NCI-H748 treated with DMSO at 0.1 percent for 48 hours (cell line): ENCODE data around the gene PALM3.

ENCODE experiments used
- DNase-seq: peaks from one replicate; lab custom pipeline; 2025; lab: John Stamatoyannopoulos, UW

Gene PALM3

GRCh38 chr19:14089412-14089661 is 27.5 kb upstream of the PALM3 start:
- DNase-seq, result no peak

GRCh38 chr19:14088634-14089411 is 26.9 kb upstream of the PALM3 start:
- DNase-seq, result no peak

- no peak for DNase-seq
These were observed 24.2 kb upstream of the PALM3 start for GRCh38 chr19:14086098-14086497.

GRCh38 chr19:14085309-14085995 is 23.6 kb upstream of the PALM3 start, which contains the start of gene C19orf67:
C19orf67 (minus strand) TSS chr19:14085783; CDS start chr19:14085627, 156 bp downstream.
- no peak for DNase-seq

GRCh38 chr19:14082675-14082960 is 20.7 kb upstream of the PALM3 start:
- DNase-seq, result no peak

- DNase-seq, result no peak
These were observed 20.2 kb upstream of the PALM3 start for GRCh38 chr19:14081797-14082674.

GRCh38 chr19:14080887-14081796 is 19.3 kb upstream of the PALM3 start:
- peak; percentile 95 for DNase-seq

- no peak for DNase-seq
These were observed 16.5 kb upstream of the PALM3 start for GRCh38 chr19:14078411-14078810.

- DNase-seq, result peak; percentile 28
These were observed 12.3 kb upstream of the PALM3 start for GRCh38 chr19:14073925-14074838.

- peak; percentile 33 for DNase-seq
These were observed 11.5 kb upstream of the PALM3 start for GRCh38 chr19:14073261-14073924.

GRCh38 chr19:14072535-14073260 is 10.8 kb upstream of the PALM3 start, which contains the start of gene MISP3:
MISP3 (plus strand) TSS chr19:14072786; CDS start chr19:14073310, 524 bp downstream.
- peak; percentile 19 for DNase-seq

- DNase-seq, result no peak
These were observed 8.6 kb upstream of the PALM3 start for GRCh38 chr19:14070268-14071050.

GRCh38 chr19:14066134-14066533 is 4.3 kb upstream of the PALM3 start:
- no peak for DNase-seq

GRCh38 chr19:14063105-14063504 is 1.2 kb upstream of the PALM3 start:
- DNase-seq, result no peak

GRCh38 chr19:14062558-14062855 is 631 bp upstream of the PALM3 start:
- DNase-seq, result no peak

- no peak for DNase-seq
These were observed 661 bp downstream of the PALM3 start for GRCh38 chr19:14061081-14061749.

- DNase-seq, result no peak
These were observed 2.2 kb downstream of the PALM3 start for GRCh38 chr19:14059652-14060155.

GRCh38 chr19:14059093-14059480 is 2.8 kb downstream of the PALM3 start:
- DNase-seq, result no peak
